Measurements from ENCODE around the gene MGA. TPM values are rescaled to one million over a fixed set of nuclear protein-coding genes. Genes with fewer than 3 reads are reported as not detected.

MGA gene
- total RNA-seq, 1 donor, result 61.8 TPM

GRCh38 chr15:41675337-41675736 is 15.1 kb downstream of the MGA start:
- H3K4me1 ChIP-seq (ENCODE audit: insufficient read depth, low read length), result peaks cover 12% of the 10 kb centered on the region
- H3K27me3 ChIP-seq (ENCODE audit: insufficient read depth, low read length), result no peaks in the 10 kb centered on the region
- H3K4me3 ChIP-seq (ENCODE audit: low read length), result no peak overlapping the region
- no peaks in the 10 kb centered on the region for H3K9me3 ChIP-seq (ENCODE audit: low read depth, low read length)

- no peaks in the 10 kb centered on the region for H3K9me3 ChIP-seq (ENCODE audit: low read depth, low read length)
- peaks cover 20% of the 10 kb centered on the region for H3K4me1 ChIP-seq (ENCODE audit: insufficient read depth, low read length)
- H3K4me3 ChIP-seq (ENCODE audit: low read length), result no peak overlapping the region
- H3K27me3 ChIP-seq (ENCODE audit: insufficient read depth, low read length), result no peaks in the 10 kb centered on the region
Measured at GRCh38 chr15:41678742-41679141, 18.5 kb downstream of the MGA start.

- Histone ChIP-seq H3K4me3 (ENCODE audit: low read length) (no peak overlapping the region), H3K9me3 (ENCODE audit: low read depth, low read length) (no peaks in the 10 kb centered on the region), H3K4me1 (ENCODE audit: insufficient read depth, low read length) (peaks cover 21% of the 10 kb centered on the region), H3K27me3 (ENCODE audit: insufficient read depth, low read length) (no peaks in the 10 kb centered on the region)
Measured at GRCh38 chr15:41683955-41684354, 23.8 kb downstream of the MGA start.

GRCh38 chr15:41688671-41689070 is 28.5 kb downstream of the MGA start:
- Histone ChIP-seq H3K4me1 (ENCODE audit: insufficient read depth, low read length) (peaks cover 35% of the 10 kb centered on the region), H3K4me3 (ENCODE audit: low read length) (no peak overlapping the region), H3K27me3 (ENCODE audit: insufficient read depth, low read length) (no peaks in the 10 kb centered on the region), H3K9me3 (ENCODE audit: low read depth, low read length) (no peaks in the 10 kb centered on the region)

GRCh38 chr15:41689083-41689482 is 28.9 kb downstream of the MGA start:
- Histone ChIP-seq H3K27me3 (ENCODE audit: insufficient read depth, low read length) (no peaks in the 10 kb centered on the region), H3K4me3 (ENCODE audit: low read length) (no peak overlapping the region), H3K4me1 (ENCODE audit: insufficient read depth, low read length) (peaks cover 34% of the 10 kb centered on the region), H3K9me3 (ENCODE audit: low read depth, low read length) (no peaks in the 10 kb centered on the region)

- Histone ChIP-seq H3K9me3 (ENCODE audit: low read depth, low read length) (no peaks in the 10 kb centered on the region), H3K27me3 (ENCODE audit: insufficient read depth, low read length) (no peaks in the 10 kb centered on the region), H3K4me1 (ENCODE audit: insufficient read depth, low read length) (peaks cover 37% of the 10 kb centered on the region), H3K4me3 (ENCODE audit: low read length) (no peak overlapping the region)
Measured at GRCh38 chr15:41689834-41690233, 29.6 kb downstream of the MGA start.

GRCh38 chr15:41690636-41691035 is 30.4 kb downstream of the MGA start:
- H3K4me1 ChIP-seq (ENCODE audit: insufficient read depth, low read length), result peaks cover 43% of the 10 kb centered on the region
- no peaks in the 10 kb centered on the region for H3K27me3 ChIP-seq (ENCODE audit: insufficient read depth, low read length)
- no peak overlapping the region for H3K4me3 ChIP-seq (ENCODE audit: low read length)

GRCh38 chr15:41691471-41691870 is 31.3 kb downstream of the MGA start:
- Histone ChIP-seq H3K27me3 (ENCODE audit: insufficient read depth, low read length) (no peaks in the 10 kb centered on the region), H3K4me3 (ENCODE audit: low read length) (no peak overlapping the region), H3K4me1 (ENCODE audit: insufficient read depth, low read length) (peaks cover 51% of the 10 kb centered on the region), H3K9me3 (ENCODE audit: low read depth, low read length) (no peaks in the 10 kb centered on the region)

More at GRCh38 chr15:41690636-41691035, 30.4 kb downstream of the MGA start:
- no peaks in the 10 kb centered on the region for H3K9me3 ChIP-seq (ENCODE audit: low read depth, low read length)

- Histone ChIP-seq H3K4me3 (ENCODE audit: low read length) (no peak overlapping the region), H3K4me1 (ENCODE audit: insufficient read depth, low read length) (peaks cover 56% of the 10 kb centered on the region), H3K27me3 (ENCODE audit: insufficient read depth, low read length) (no peaks in the 10 kb centered on the region), H3K9me3 (ENCODE audit: low read depth, low read length) (no peaks in the 10 kb centered on the region)
Measured at GRCh38 chr15:41692049-41692448, 31.8 kb downstream of the MGA start.

- no peaks in the 10 kb centered on the region for H3K9me3 ChIP-seq (ENCODE audit: low read depth, low read length)
- peaks cover 56% of the 10 kb centered on the region for H3K4me1 ChIP-seq (ENCODE audit: insufficient read depth, low read length)
- no peak overlapping the region for H3K4me3 ChIP-seq (ENCODE audit: low read length)
- no peaks in the 10 kb centered on the region for H3K27me3 ChIP-seq (ENCODE audit: insufficient read depth, low read length)
Measured at GRCh38 chr15:41693757-41694156, 33.6 kb downstream of the MGA start.

GRCh38 chr15:41695750-41696436 is 35.7 kb downstream of the MGA start:
- H3K27me3 ChIP-seq (ENCODE audit: insufficient read depth, low read length), result no peaks in the 10 kb centered on the region
- no peaks in the 10 kb centered on the region for H3K9me3 ChIP-seq (ENCODE audit: low read depth, low read length)
- peaks cover 35% of the 10 kb centered on the region for H3K4me1 ChIP-seq (ENCODE audit: insufficient read depth, low read length)
- H3K4me3 ChIP-seq (ENCODE audit: low read length), result no peak overlapping the region

- Histone ChIP-seq H3K4me1 (ENCODE audit: insufficient read depth, low read length) (peaks cover 24% of the 10 kb centered on the region), H3K9me3 (ENCODE audit: low read depth, low read length) (no peaks in the 10 kb centered on the region), H3K27me3 (ENCODE audit: insufficient read depth, low read length) (no peaks in the 10 kb centered on the region), H3K4me3 (ENCODE audit: low read length) (no peak overlapping the region)
Measured at GRCh38 chr15:41698779-41699178, 38.6 kb downstream of the MGA start.

- no peak overlapping the region for H3K4me3 ChIP-seq (ENCODE audit: low read length)
- no peaks in the 10 kb centered on the region for H3K9me3 ChIP-seq (ENCODE audit: low read depth, low read length)
- H3K4me1 ChIP-seq (ENCODE audit: insufficient read depth, low read length), result no peaks in the 10 kb centered on the region
- no peaks in the 10 kb centered on the region for H3K27me3 ChIP-seq (ENCODE audit: insufficient read depth, low read length)
Measured at GRCh38 chr15:41703120-41703519, 42.9 kb downstream of the MGA start.

GRCh38 chr15:41713047-41713446 is 52.8 kb downstream of the MGA start:
- H3K9me3 ChIP-seq (ENCODE audit: low read depth, low read length), result no peaks in the 10 kb centered on the region
- no peaks in the 10 kb centered on the region for H3K4me1 ChIP-seq (ENCODE audit: insufficient read depth, low read length)
- no peaks in the 10 kb centered on the region for H3K27me3 ChIP-seq (ENCODE audit: insufficient read depth, low read length)
- H3K4me3 ChIP-seq (ENCODE audit: low read length), result no peak overlapping the region

- H3K4me1 ChIP-seq (ENCODE audit: insufficient read depth, low read length), result no peaks in the 10 kb centered on the region
- H3K9me3 ChIP-seq (ENCODE audit: low read depth, low read length), result no peaks in the 10 kb centered on the region
- H3K27me3 ChIP-seq (ENCODE audit: insufficient read depth, low read length), result no peaks in the 10 kb centered on the region
- no peak overlapping the region for H3K4me3 ChIP-seq (ENCODE audit: low read length)
Measured at GRCh38 chr15:41714291-41714690, 54.1 kb downstream of the MGA start.

- Histone ChIP-seq H3K27me3 (ENCODE audit: insufficient read depth, low read length) (no peaks in the 10 kb centered on the region), H3K4me3 (ENCODE audit: low read length) (no peak overlapping the region), H3K9me3 (ENCODE audit: low read depth, low read length) (no peaks in the 10 kb centered on the region), H3K4me1 (ENCODE audit: insufficient read depth, low read length) (no peaks in the 10 kb centered on the region)
Measured at GRCh38 chr15:41716864-41717263, 56.7 kb downstream of the MGA start.

Data from mononuclear cell (primary cell).